ENCODE results near the gene NFIA. TPM values are rescaled to one million over a fixed set of nuclear protein-coding genes. Genes with fewer than 3 reads are reported as not detected.

Gene NFIA
- total and polyA plus RNA-seq, 10 of the 15 experiments (the other 5 are each of a cell fraction or from before 2014, with no cell fraction given), result 0.10 to 0.16 TPM; not detected in 8

DNA sequence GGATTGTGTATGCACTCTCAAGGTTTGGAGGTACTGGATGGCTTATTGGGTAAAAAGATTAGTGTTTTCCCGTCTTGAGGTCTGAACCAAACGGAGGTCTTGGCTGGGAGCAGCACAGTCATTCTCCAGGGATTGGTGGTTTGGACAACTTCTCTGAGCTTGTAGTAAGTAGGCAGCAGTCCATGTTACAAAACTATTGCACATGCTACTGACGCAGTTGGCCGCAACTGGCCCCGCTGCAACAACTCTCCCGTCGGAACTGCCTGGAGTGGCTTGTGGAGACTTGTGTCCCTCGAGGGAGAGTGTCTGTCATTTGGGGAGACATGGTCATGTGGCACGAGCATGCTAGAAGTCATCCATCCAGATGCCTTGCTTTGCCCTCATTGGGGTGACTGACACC is 366.6 kb downstream of the NFIA start:
- FAIRE-seq, result no peak
- SMC1A ChIA-PET (ENCODE audit: uncharacterized antibody, unreplicated experiment), result no interaction called here

DNA sequence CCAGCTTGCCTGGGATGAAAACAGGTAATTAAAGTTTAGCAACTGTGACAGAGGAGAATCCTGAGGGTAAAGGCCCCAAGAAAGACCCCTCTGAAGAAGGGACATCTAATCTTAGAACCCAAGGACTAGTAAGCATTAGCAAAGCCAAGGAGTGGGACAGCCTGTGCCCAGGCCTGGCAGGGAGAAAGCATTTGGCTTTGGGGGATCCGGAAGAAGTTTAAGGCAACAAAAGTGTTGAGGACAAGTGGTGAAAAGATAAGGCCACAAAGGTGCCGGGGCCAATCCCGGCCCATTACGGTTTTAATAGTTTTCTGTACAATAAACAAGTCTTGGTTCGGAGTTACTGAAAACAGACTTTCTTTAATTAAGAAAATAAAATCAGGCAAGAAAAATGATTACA is 367.0 kb downstream of the NFIA start:
- BruUV-seq (replicated peaks), result no TSS peak
- CTCF ChIA-PET, result no interaction called here

More for the DNA sequence above, 366.6 kb downstream of the NFIA start:
- no peak overlapping the region for H3K9ac ChIP-seq (ENCODE audit: control insufficient read depth, insufficient read depth, low read length)
- no peak for TF ChIP-seq NR2F1 (conservative IDR thresholded peaks at IDR 0.05)
- no peak for TF ChIP-seq SMAD1 (IDR thresholded peaks at IDR 0.05; ENCODE audit: low read depth, partially characterized antibody)
- TF ChIP-seq RFX5 (IDR thresholded peaks at IDR 0.05; ENCODE audit: low read depth, low read length), result no peak
- TF ChIP-seq SPI1 (IDR thresholded peaks at IDR 0.05; ENCODE audit: borderline replicate concordance, insufficient read depth, low read depth, low read length), result no peak
- TF ChIP-seq HCFC1 (IDR thresholded peaks at IDR 0.05; ENCODE audit: low read length), result no peak
- H3K27ac ChIP-seq (ENCODE audit: control insufficient read depth, insufficient read depth), result no peak overlapping the region
- H3K9me3 ChIP-seq (replicated peaks; ENCODE audit: control insufficient read depth, insufficient read depth, low read length), result no peaks in the 10 kb centered on the region
- H4K20me1 ChIP-seq (ENCODE audit: control insufficient read depth, insufficient read depth), result no peaks in the 10 kb centered on the region
- WGBS (ENCODE audit: insufficient coverage, insufficient replicate concordance, low lambda C conversion rate, missing lambda C conversion rate), result 54% methylated on average over 9 of the region's 9 CpGs
- no peak overlapping the region for H2AFZ ChIP-seq (ENCODE audit: control insufficient read depth, low read depth, low read length)
- POLR2A ChIA-PET, result no interaction called here
- no peaks in the 10 kb centered on the region for H3K4me1 ChIP-seq (ENCODE audit: control insufficient read depth, insufficient read depth, low read length)
- in situ Hi-C loops (cut with MboI), result loop anchor here (5.0 to 10.0 kb wide), 2 partner anchors 407 to 594 kb away; no protein-coding TSS in a partner anchor
- no peaks in the 10 kb centered on the region for H3K36me3 ChIP-seq (ENCODE audit: control insufficient read depth in 2 of 2, insufficient read depth in 2 of 2, low read length in 1 of 2)
- no peaks in the 10 kb centered on the region for H3K79me2 ChIP-seq (ENCODE audit: control insufficient read depth, insufficient read depth, low read length)
- ATAC-seq (no peak), DNase-seq (ENCODE audit: low read depth, low spot score) (no peak)
- RAD21 ChIA-PET (ENCODE audit: unreplicated experiment), result no interaction called here
- H3K27me3 ChIP-seq (replicated peaks in 1 of 2; ENCODE audit: control insufficient read depth in 2 of 2, insufficient read depth in 2 of 2, low read length in 1 of 2), result no peaks in the 10 kb centered on the region
- no peak overlapping the region for H3K4me2 ChIP-seq (ENCODE audit: control insufficient read depth, insufficient read depth)
- H3K4me3 ChIP-seq, result no peak overlapping the region
- intact Hi-C loops (cut with micrococcal nuclease; ENCODE audit: unreplicated experiment), result no loop called here
- BruUV-seq (replicated peaks), result no TSS peak
- CTCF ChIA-PET, result interaction anchor here (1.6 kb wide), 1 partner anchor 9 kb away, joined by 3 read pairs; no protein-coding TSS in a partner anchor

More for the DNA sequence above, 367.0 kb downstream of the NFIA start:
- RAD21 ChIA-PET (ENCODE audit: unreplicated experiment), result no interaction called here
- WGBS (ENCODE audit: insufficient coverage, insufficient replicate concordance, low lambda C conversion rate, missing lambda C conversion rate), result 62% methylated on average over 5 of the region's 5 CpGs
- no peak overlapping the region for H3K4me2 ChIP-seq (ENCODE audit: control insufficient read depth, insufficient read depth)
- intact Hi-C loops (cut with micrococcal nuclease; ENCODE audit: unreplicated experiment), result no loop called here
- no peak for FAIRE-seq
- no peaks in the 10 kb centered on the region for H3K4me1 ChIP-seq (ENCODE audit: control insufficient read depth, insufficient read depth, low read length)
- no peaks in the 10 kb centered on the region for H3K36me3 ChIP-seq (ENCODE audit: control insufficient read depth in 2 of 2, insufficient read depth in 2 of 2, low read length in 1 of 2)
- no peak for TF ChIP-seq TBL1XR1 (IDR thresholded peaks at IDR 0.05; ENCODE audit: low read depth, low read length)
- no peak for TF ChIP-seq MEF2B (IDR thresholded peaks at IDR 0.05; ENCODE audit: partially characterized antibody, poor library complexity, severe bottlenecking)
- TF ChIP-seq DPF2 (IDR thresholded peaks at IDR 0.05), result no peak
- TF ChIP-seq ZNF622 (IDR thresholded peaks at IDR 0.05), result no peak
- H2AFZ ChIP-seq (ENCODE audit: control insufficient read depth, low read depth, low read length), result no peak overlapping the region
- POLR2A ChIA-PET, result no interaction called here
- SMC1A ChIA-PET (ENCODE audit: uncharacterized antibody, unreplicated experiment), result no interaction called here
- in situ Hi-C loops (cut with MboI), result loop anchor here (5.0 to 10.0 kb wide), 2 partner anchors 407 to 595 kb away; no protein-coding TSS in a partner anchor
- no peaks in the 10 kb centered on the region for H3K9me3 ChIP-seq (replicated peaks; ENCODE audit: control insufficient read depth, insufficient read depth, low read length)
- no peak overlapping the region for H3K4me3 ChIP-seq
- H4K20me1 ChIP-seq (ENCODE audit: control insufficient read depth, insufficient read depth), result no peaks in the 10 kb centered on the region
- no peak for ATAC-seq
- H3K27ac ChIP-seq (ENCODE audit: control insufficient read depth, insufficient read depth), result no peak overlapping the region
- no peak overlapping the region for H3K9ac ChIP-seq (ENCODE audit: control insufficient read depth, insufficient read depth, low read length)
- H3K79me2 ChIP-seq (ENCODE audit: control insufficient read depth, insufficient read depth, low read length), result no peaks in the 10 kb centered on the region
- no peak for DNase-seq (ENCODE audit: low read depth, low spot score)
- no peaks in the 10 kb centered on the region for H3K27me3 ChIP-seq (replicated peaks in 1 of 2; ENCODE audit: control insufficient read depth in 2 of 2, insufficient read depth in 2 of 2, low read length in 1 of 2)

All from GM12878 (cell line).